NCI-H345 treated with DMSO at 0.1 percent for 48 hours (cell line): Measurements from ENCODE around the gene SCNN1A.

ENCODE experiments used
- DNase-seq: peaks from one replicate; lab custom pipeline; 2025; ENCODE audit not compliant: unreplicated experiment; lab: John Stamatoyannopoulos, UW

The SCNN1A gene

DNA sequence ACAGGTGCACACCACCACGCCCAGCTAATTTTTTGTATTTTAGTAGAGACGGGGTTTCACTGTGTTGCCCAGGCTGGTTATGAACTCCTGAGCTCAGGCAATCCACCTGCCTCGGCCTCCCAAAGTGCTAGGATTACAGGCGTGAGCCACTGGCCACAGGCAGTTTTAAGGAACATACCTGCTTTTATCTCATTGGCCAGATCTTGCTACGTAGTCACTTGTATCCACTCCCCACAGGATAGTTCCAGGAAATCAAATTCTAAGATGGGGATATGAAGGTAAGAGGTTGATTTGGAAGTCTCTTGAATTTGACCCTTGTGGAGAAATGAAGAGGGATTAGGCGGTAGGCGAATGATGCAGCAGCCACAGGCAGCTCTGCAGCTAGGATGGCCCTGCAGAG, 73.6 kb downstream of the SCNN1A start:
- no peak for DNase-seq

DNA sequence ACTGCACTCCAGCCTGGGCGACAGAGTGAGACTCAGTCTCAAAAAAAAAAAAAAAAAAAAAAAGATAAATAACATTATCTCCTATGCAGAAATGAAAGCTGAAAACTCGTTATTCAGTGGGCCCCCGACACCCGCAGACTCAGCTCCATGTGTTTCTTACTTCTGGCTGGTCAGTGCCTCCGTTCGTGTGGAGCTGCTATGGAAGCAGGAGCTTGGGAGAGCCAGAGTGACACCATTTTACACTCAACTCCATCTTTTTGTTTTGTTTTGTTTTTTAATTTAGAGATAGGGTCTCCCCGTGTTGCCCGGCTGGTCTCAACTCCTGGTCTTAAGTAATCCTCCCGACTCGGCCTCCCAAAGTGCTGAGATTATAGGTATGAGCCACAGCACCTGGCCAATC, 78.2 kb downstream of the SCNN1A start:
- no peak for DNase-seq
